GM18951 (cell line): ENCODE results near the gene RANBP3L.
"Not testable (repeated sequence)": the region's sequence is repeated elsewhere in the genome, so short reads cannot be mapped to it uniquely, and the experiment has no call there.

Source experiments
- POLR2A ChIP-seq: IDR thresholded peaks from 4 replicates; pipeline ENCODE4 v1.6.1; 2011; ENCODE audit warnings: mild to moderate bottlenecking; ENCODE audit not compliant: insufficient read length, insufficient read depth; ENCODE audit errors: extremely low read depth
- in situ Hi-C: fragments of 300-500 bp; cut with MboI; formaldehyde crosslinking; loops from one replicate; pipeline ENCODE4 v1.12.0; 2022; ENCODE audit warnings: low sequenced_read_pairs, mixed read lengths, inconsistent platforms; ENCODE audit not compliant: unreplicated experiment

The RANBP3L gene

GRCh38 chr5:36305571-36306326 is 4.0 kb upstream of the RANBP3L start:
- TF ChIP-seq POLR2A = no peak

GRCh38 chr5:36304095-36304805 is 2.5 kb upstream of the RANBP3L start:
- no peak for TF ChIP-seq POLR2A
- in situ Hi-C loops = no loop called here

More at GRCh38 chr5:36305571-36306326, 4.0 kb upstream of the RANBP3L start:
- in situ Hi-C loops = no loop called here

DNA sequence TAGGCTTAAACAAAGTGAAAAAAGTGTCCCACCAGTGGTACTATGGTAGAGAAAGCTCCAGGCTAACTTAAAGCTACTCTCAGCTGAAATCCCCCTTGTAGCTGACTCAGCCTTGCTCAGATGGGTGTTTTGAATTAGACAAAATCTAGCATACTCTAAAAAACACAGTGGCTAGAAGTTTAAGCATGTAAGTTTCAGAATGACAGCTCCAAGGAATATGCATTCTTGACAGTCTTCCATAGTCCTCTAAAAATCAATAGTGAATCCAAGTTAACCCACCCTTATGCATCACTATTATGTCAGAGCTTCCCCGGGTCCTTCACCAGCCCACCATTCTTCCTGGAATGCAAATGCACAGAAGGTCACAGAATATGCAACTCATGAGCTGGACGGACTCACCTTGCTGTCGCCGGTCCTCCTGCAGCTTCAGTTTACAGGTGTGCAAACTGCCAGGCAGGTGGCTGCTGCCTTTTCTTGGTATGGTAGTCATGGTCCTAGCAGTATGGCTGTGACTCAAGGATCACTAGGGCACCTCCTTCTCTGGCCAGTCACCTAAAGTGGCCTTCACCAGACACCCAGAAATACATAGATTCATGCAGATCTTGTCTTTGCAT is 668 bp downstream of the RANBP3L start:
- TF ChIP-seq POLR2A = no peak
- in situ Hi-C loops = no loop called here

DNA sequence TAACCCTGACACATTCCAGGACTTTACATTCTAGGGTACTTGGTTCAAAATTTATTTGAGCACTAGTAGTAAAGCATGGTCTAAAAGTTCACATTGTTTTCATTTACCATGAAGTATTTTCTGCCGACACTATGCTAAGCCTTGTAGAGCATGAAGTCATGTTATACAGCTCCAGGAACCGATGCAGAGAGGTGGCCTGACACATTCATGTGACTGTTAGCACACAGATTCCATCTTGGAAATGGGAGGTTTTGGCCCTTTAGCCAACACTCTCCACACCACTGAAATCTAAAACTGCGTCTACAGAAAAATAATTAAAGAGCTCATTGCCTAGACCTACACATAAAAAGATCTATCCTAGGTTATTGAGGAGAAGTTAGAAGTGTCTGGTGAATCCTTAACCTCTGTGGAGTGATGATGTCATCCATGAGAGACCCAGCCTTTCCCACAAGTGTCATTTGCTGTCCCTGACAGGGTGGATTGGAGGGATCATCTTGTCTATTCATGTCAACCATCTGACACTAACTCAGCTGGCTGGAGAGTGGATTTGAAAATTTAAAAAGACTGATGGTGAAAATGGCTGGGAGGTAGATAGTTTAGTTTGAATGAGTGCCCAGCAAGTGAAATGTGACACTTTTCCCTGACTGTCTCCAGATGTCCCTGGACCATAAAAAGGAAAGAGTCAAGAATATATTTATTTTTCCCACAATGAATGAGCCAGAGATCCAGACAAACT is 1.3 kb downstream of the RANBP3L start:
- TF ChIP-seq POLR2A = no peak
- in situ Hi-C loops = no loop called here

GRCh38 chr5:36298552-36298951 is 3.1 kb downstream of the RANBP3L start:
- TF ChIP-seq POLR2A = no peak
- in situ Hi-C loops = no loop called here

GRCh38 chr5:36297653-36298052 is 4.0 kb downstream of the RANBP3L start:
- in situ Hi-C loops = no loop called here
- TF ChIP-seq POLR2A = no peak

DNA sequence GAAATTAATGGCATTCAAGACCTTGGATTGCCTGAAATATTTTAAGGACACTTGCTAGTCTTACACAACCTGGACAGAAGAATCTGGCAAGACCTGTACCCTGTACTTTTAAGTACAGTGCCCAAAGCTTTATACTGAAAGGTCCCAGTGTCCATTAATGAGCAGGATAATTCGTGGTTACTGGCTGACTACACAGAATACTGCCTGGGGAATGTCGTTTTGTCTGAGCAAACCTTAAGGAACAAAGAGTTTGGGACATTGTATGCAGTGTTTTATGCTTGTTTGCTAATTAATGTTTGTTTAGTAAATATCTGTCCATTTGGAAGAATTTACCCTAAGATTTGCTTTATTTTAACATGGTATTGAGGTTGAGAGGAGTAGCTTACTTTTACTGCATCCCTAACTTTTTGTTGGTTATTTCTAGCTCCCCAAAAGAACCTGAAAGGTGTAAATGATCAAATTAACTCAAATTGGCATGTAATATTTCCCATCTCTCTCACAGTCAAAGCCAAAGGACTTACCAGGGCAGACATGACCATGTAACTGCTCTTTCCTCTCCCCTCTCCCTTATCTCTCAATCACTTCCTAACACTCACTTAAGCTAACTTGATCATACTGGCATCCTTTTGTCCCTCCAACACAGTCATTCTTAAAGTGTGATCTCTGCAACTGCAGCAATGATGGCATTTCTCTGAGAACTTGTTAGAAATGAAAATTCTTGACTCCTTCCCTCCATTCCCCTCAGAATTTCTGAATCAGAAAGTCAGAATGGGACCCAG is 15.7 kb downstream of the RANBP3L start:
- in situ Hi-C loops = no loop called here
- no peak for TF ChIP-seq POLR2A

GRCh38 chr5:36283775-36284174 is 17.9 kb downstream of the RANBP3L start:
- in situ Hi-C loops = not testable (repeated sequence)

- no peak for TF ChIP-seq POLR2A
- in situ Hi-C loops = no loop called here
Measured at GRCh38 chr5:36281626-36282025, 20.1 kb downstream of the RANBP3L start.

GRCh38 chr5:36279054-36279698 is 22.5 kb downstream of the RANBP3L start:
- no peak for TF ChIP-seq POLR2A
- in situ Hi-C loops = no loop called here

GRCh38 chr5:36277521-36278176 is 24.1 kb downstream of the RANBP3L start:
- no peak for TF ChIP-seq POLR2A
- in situ Hi-C loops = no loop called here

- in situ Hi-C loops = no loop called here
- TF ChIP-seq POLR2A = no peak
Measured at GRCh38 chr5:36276864-36277263, 24.8 kb downstream of the RANBP3L start.
